HepG2 (cell line): ENCODE measurements around the gene G6PD. TPM values are rescaled to one million over a fixed set of nuclear protein-coding genes. Genes with fewer than 3 reads are reported as not detected.

Source experiments
- ATF7-NPFF ChIP-seq: sonication (generic); formaldehyde crosslinking; IDR thresholded peaks from 2 replicates; pipeline ENCODE4 v1.8.1; 2023; ENCODE audit warnings: mild to moderate bottlenecking, low read depth, missing genetic modification reagents, moderate library complexity
- BRF2 ChIP-seq: sonication (generic); formaldehyde crosslinking; IDR thresholded peaks from 2 replicates; pipeline ENCODE4 v1.8.1; 2022; ENCODE audit warnings: mild to moderate bottlenecking, missing genetic modification reagents
- CENPBD1 ChIP-seq: sonication (generic); formaldehyde crosslinking; IDR thresholded peaks from 2 replicates; pipeline ENCODE4 v1.8.0; 2022; ENCODE audit warnings: missing genetic modification reagents, low read depth, mild to moderate bottlenecking, borderline replicate concordance
- CREBL2 ChIP-seq: sonication (generic); formaldehyde crosslinking; IDR thresholded peaks from 2 replicates; pipeline ENCODE4 v1.8.1; 2023; ENCODE audit warnings: missing genetic modification reagents, mild to moderate bottlenecking, borderline replicate concordance
- ETV5 ChIP-seq: IDR thresholded peaks from 2 replicates; pipeline ENCODE4 v1.6.1; 2018; ENCODE audit warnings: missing biosample characterization, missing genetic modification reagents, inconsistent platforms, borderline replicate concordance
- FOXM1 ChIP-seq: sonication (generic); formaldehyde crosslinking; IDR thresholded peaks from 2 replicates; pipeline ENCODE4 v1.5.0; 2020; ENCODE audit warnings: missing genetic modification reagents
- HNRNPLL ChIP-seq: fragments of 200-400 bp; formaldehyde crosslinking; IDR thresholded peaks from 2 replicates; pipeline ENCODE4 v1.6.1; 2017; ENCODE audit warnings: mild to moderate bottlenecking, low read depth, low read length; ENCODE audit not compliant: poor library complexity, severe bottlenecking
- IRF2 ChIP-seq: IDR thresholded peaks from 2 replicates; pipeline ENCODE4 v1.6.1; 2018; ENCODE audit warnings: missing genetic modification reagents, missing compliant biosample characterization
- JDP2 ChIP-seq: sonication (generic); formaldehyde crosslinking; IDR thresholded peaks from 2 replicates; pipeline ENCODE4 v1.8.1; 2022; ENCODE audit warnings: missing genetic modification reagents, borderline replicate concordance
- REXO4 ChIP-seq: sonication (generic); formaldehyde crosslinking; IDR thresholded peaks from 2 replicates; pipeline ENCODE4 v1.8.0; 2022; ENCODE audit warnings: missing genetic modification reagents, mild to moderate bottlenecking, borderline replicate concordance
- RXRB ChIP-seq: IDR thresholded peaks from 2 replicates; pipeline ENCODE4 v1.6.1; 2016; ENCODE audit warnings: borderline replicate concordance, missing genetic modification reagents, missing compliant biosample characterization
- SMC3 ChIP-seq: IDR thresholded peaks from 2 replicates; pipeline ENCODE4 v1.6.1; 2011; ENCODE audit warnings: low read length, improper control_type of control experiment
- SNRNP70 ChIP-seq: fragments of 200-400 bp; formaldehyde crosslinking; IDR thresholded peaks from 2 replicates; pipeline ENCODE4 v1.6.1; 2017; ENCODE audit warnings: mild to moderate bottlenecking, low read depth, low read length, moderate library complexity
- SUZ12 ChIP-seq: fragments of 150-350 bp; IDR thresholded peaks from 2 replicates; pipeline ENCODE4 v1.6.1; 2014; ENCODE audit warnings: low read depth, low read length
- TCF12 ChIP-seq, 2 experiments: fragments of 450-650 bp in 1 of 2; sonication (generic) in 1 of 2; formaldehyde crosslinking in 1 of 2; IDR thresholded peaks; 2 replicates each; pipeline versions ENCODE4 v1.6.1 to v1.8.0; 2017 to 2022; ENCODE audit warnings: antibody characterized with exemption in 1 of 2, mild to moderate bottlenecking in 1 of 2, missing genetic modification reagents in 1 of 2, moderate library complexity in 1 of 2
- TFAP4 ChIP-seq: sonication (generic); IDR thresholded peaks from 2 replicates; pipeline ENCODE4 v1.6.1; 2016; ENCODE audit warnings: low read depth, borderline replicate concordance
- TRAFD1 ChIP-seq: sonication (generic); formaldehyde crosslinking; IDR thresholded peaks from 2 replicates; pipeline ENCODE4 v1.5.1; 2020; ENCODE audit warnings: missing genetic modification reagents, mild to moderate bottlenecking, borderline replicate concordance
- YEATS2 ChIP-seq: sonication (generic); formaldehyde crosslinking; IDR thresholded peaks from 2 replicates; pipeline ENCODE4 v1.4.0; 2020; ENCODE audit warnings: missing genetic modification reagents, borderline replicate concordance
- ZBTB14 ChIP-seq: sonication (generic); formaldehyde crosslinking; IDR thresholded peaks from 2 replicates; pipeline ENCODE4 v1.4.0; 2020; ENCODE audit warnings: missing genetic modification reagents
- ZNF691 ChIP-seq: sonication (generic); formaldehyde crosslinking; IDR thresholded peaks from 2 replicates; pipeline ENCODE4 v1.4.0; 2020; ENCODE audit warnings: missing genetic modification reagents, low read depth, mild to moderate bottlenecking, borderline replicate concordance
- ZNF782 ChIP-seq: sonication (generic); formaldehyde crosslinking; IDR thresholded peaks from 2 replicates; pipeline ENCODE4 v1.4.0; 2020; ENCODE audit warnings: missing genetic modification reagents, mild to moderate bottlenecking, borderline replicate concordance
- ZNF790 ChIP-seq: sonication (generic); formaldehyde crosslinking; IDR thresholded peaks from 2 replicates; pipeline ENCODE4 v1.8.0; 2022; ENCODE audit warnings: missing genetic modification reagents, mild to moderate bottlenecking, borderline replicate concordance
- polyA plus RNA-seq, 8 experiments: library from polyadenylated mRNA; depleted of rRNA in 3 of 8; stranded (reverse) in 7 of 8; unstranded in 1 of 8; fragments of >200 nt; fragmentation: Illumina TruSeq in 4 of 8; extraction: Trizol in 4 of 8; gene quantifications; 2 replicates each; pipeline versions ENCODE4 v1.2.1 to v1.2.3, GENCODE V29; 2011 to 2016; ENCODE audit warnings: low read depth in 4 of 8, missing spikeins in 1 of 8, mixed read lengths in 1 of 8; ENCODE audit not compliant: insufficient read depth in 1 of 8
- total RNA-seq, 5 experiments: library from RNA; depleted of rRNA; stranded (reverse); fragments of >200 nt; fragmentation: Illumina TruSeq; extraction: Trizol; gene quantifications; 2 replicates each; pipeline ENCODE4 v1.2.3, GENCODE V29; 2016; ENCODE audit warnings: low read depth in 1 of 5

The G6PD gene
- total and polyA plus RNA-seq, 2 of the 13 experiments (the other 11 are each of a cell fraction or from before 2014, with no cell fraction given): 18.8 to 28.8 TPM

- TF ChIP-seq TFAP4 (peak; percentile 11; the same call in 1 of the 2 replicates), CREBL2 (CRISPR knock-in tag) (no peak), TCF12 (IDR thresholded peaks at IDR 0.05) (no peak), TCF12 (CRISPR knock-in tag; IDR thresholded peaks at IDR 0.05) (no peak), REXO4 (CRISPR knock-in tag) (no peak), SMC3 (peak; percentile 67; the same call in 1 of the 2 replicates), CENPBD1 (CRISPR knock-in tag) (no peak), ZNF691 (CRISPR knock-in tag) (no peak), ZNF790 (CRISPR knock-in tag) (no peak), SUZ12 (no peak), YEATS2 (peak; percentile 51; the same call in 1 of the 2 replicates), TRAFD1 (CRISPR knock-in tag) (no peak), BRF2 (CRISPR knock-in tag) (no peak), ZBTB14 (CRISPR knock-in tag) (no peak), JDP2 (CRISPR knock-in tag) (no peak), SNRNP70 (no peak), ATF7-NPFF (no peak), ZNF782 (CRISPR knock-in tag) (no peak), ETV5 (CRISPR knock-in tag) (peak; percentile 24; the same call in 1 of the 2 replicates), HNRNPLL (peak; percentile 27), FOXM1 (CRISPR knock-in tag) (no peak), IRF2 (peak; percentile 58; the same call in 1 of the 2 replicates), RXRB (CRISPR knock-in tag) (peak; percentile 66; the same call in 1 of the 2 replicates)
Observed at GRCh38 chrX:154534526-154535322, 11.9 kb downstream of the G6PD start (continued).
